K562 (cell line): ENCODE data around the gene WDR70. TPM values are rescaled to one million over a fixed set of nuclear protein-coding genes. Genes with fewer than 3 reads are reported as not detected.
"Not testable (repeated sequence)": the region's sequence is repeated elsewhere in the genome, so short reads cannot be mapped to it uniquely, and the experiment has no call there.

Experiments
- ATF1 ChIP-seq, 2 experiments: fragments of 450-650 bp in 1 of 2; IDR thresholded peaks; 2 replicates each; pipeline ENCODE4 v1.6.1; 2016; ENCODE audit warnings: missing compliant biosample characterization in 1 of 2, missing genetic modification characterization in 1 of 2
- MECOM ChIP-seq: fragments of 250-450 bp; sonication (Bioruptor Pico); IDR thresholded peaks from 2 replicates; pipeline ENCODE4 v1.8.0; 2022; ENCODE audit warnings: inconsistent platforms
- MGA ChIP-seq: fragments of 450-650 bp; IDR thresholded peaks from 2 replicates; pipeline ENCODE4 v1.6.1; 2016; ENCODE audit warnings: mild to moderate bottlenecking, moderate library complexity
- NCOR1 ChIP-seq: fragments of 450-650 bp; IDR thresholded peaks from 2 replicates; pipeline ENCODE4 v1.6.1; 2016; ENCODE audit warnings: mild to moderate bottlenecking, moderate library complexity
- REST ChIP-seq, 2 experiments: fragments of 450-650 bp; formaldehyde crosslinking in 1 of 2; IDR thresholded peaks; 2 replicates each; pipeline versions ENCODE4 v1.4.0 to v1.6.1; 2014 to 2020; ENCODE audit warnings: mild to moderate bottlenecking in 2 of 2, borderline replicate concordance in 1 of 2, low read depth in 1 of 2
- SOX6 ChIP-seq: fragments of 450-650 bp; IDR thresholded peaks from 2 replicates; pipeline ENCODE4 v1.6.1; 2014; ENCODE audit warnings: mild to moderate bottlenecking
- ZNF766 ChIP-seq: fragments of 200-800 bp; sonication (Bioruptor generic); conservative IDR thresholded peaks from 2 replicates; pipeline ENCODE4 v1.6.1; 2016; ENCODE audit warnings: missing genetic modification characterization, missing compliant biosample characterization
- polyA plus RNA-seq, 8 experiments: library from polyadenylated mRNA; depleted of rRNA in 4 of 8; stranded (reverse) in 5 of 8; unstranded in 3 of 8; fragments of >200 nt; fragmentation: Nextera tagmentation in 2 of 8; fragmentation: Illumina TruSeq in 1 of 8; extraction: Ambion mirVana in 2 of 8; extraction: Trizol in 1 of 8; gene quantifications; 2 replicates each; pipeline versions ENCODE4 v1.2.1 to v1.2.3, GENCODE V29; 2011 to 2014; ENCODE audit warnings: inconsistent platforms in 1 of 8, missing spikeins in 1 of 8
- total RNA-seq, 7 experiments: library from RNA; depleted of rRNA in 6 of 7; stranded (reverse); fragments of >200 nt in 6 of 7; fragmentation: Illumina TruSeq in 2 of 7; extraction: Trizol in 2 of 7; gene quantifications; 2 replicates each; pipeline versions ENCODE4 v1.2.1 to v1.2.3, GENCODE V29; 2011 to 2021; ENCODE audit warnings: low replicate concordance in 1 of 7

Gene WDR70
- total and polyA plus RNA-seq, 9 of the 15 experiments (the other 6 are each of a cell fraction or from before 2014, with no cell fraction given): 16.8 to 46.6 (median 38.8) TPM

DNA sequence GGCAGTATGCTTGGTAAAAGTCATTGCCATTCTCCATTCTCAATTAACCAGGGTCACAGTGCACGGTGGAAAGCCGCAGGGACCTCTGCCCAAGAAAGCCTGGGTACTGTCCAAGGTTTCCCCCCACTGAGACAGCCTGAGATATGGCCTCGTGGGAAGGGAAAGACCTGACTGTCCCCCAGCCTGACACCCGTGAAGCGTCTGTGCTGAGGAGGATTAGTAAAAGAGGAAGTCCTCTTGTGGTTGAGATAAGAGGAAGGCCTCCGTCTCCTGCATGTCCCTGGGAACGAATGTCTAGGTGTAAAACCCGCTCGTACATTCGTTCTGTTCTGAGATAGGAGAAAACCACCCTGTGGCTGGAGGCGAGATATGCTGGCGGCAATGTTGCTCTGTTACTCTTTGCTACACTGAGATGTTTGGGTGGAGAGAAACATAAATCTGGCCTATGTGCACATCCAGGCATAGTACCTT lies 293.0 kb downstream of the WDR70 start (continued):
- TF ChIP-seq NCOR1: peak; percentile 91
- peak; percentile 65 for TF ChIP-seq MECOM
- peak; percentile 92 for TF ChIP-seq REST (IDR thresholded peaks at IDR 0.05; ENCODE audit: borderline replicate concordance)
- TF ChIP-seq REST (CRISPR knock-in tag; IDR thresholded peaks at IDR 0.05; ENCODE audit: low read depth): peak; percentile 86
- peak; percentile 87 for TF ChIP-seq ZNF766 (CRISPR knock-in tag)
- peak; percentile 56 for TF ChIP-seq MGA
- not testable (repeated sequence) for TF ChIP-seq ATF1 (CRISPR knock-in tag; IDR thresholded peaks at IDR 0.05)
- TF ChIP-seq ATF1 (tag; IDR thresholded peaks at IDR 0.05): peak; percentile 58
- peak; percentile 83 for TF ChIP-seq SOX6
